Transverse colon (tissue), 4 donors: ENCODE results near the gene CD33.

ENCODE experiments used
- CTCF ChIP-seq, 5 experiments: fragments of 200-600 bp in 3 of 5; fragments of 450-650 bp in 2 of 5; sonication (generic) in 3 of 5; IDR thresholded peaks; 1 replicate in 2 of 5; 2 replicates in 3 of 5; pipeline ENCODE4 v1.5.1; 2016 to 2017; ENCODE audit warnings: antibody characterized with exemption in 5 of 5, inconsistent platforms in 3 of 5, mild to moderate bottlenecking in 2 of 5, moderate library complexity in 1 of 5
- POLR2A ChIP-seq: fragments of 450-650 bp; IDR thresholded peaks from one replicate; pipeline ENCODE4 v1.6.1; 2016; ENCODE audit warnings: antibody characterized with exemption, mild to moderate bottlenecking, moderate library complexity
- POLR2AphosphoS5 ChIP-seq, 3 donors: sonication (generic); formaldehyde crosslinking; IDR thresholded peaks; one replicate each; pipeline ENCODE4 v1.6.1; 2016; ENCODE audit warnings: antibody characterized with exemption in 3 of 3

GRCh38 chr19:51220996-51221395 lies 3.9 kb upstream of the CD33 start:
- no peak for TF ChIP-seq POLR2AphosphoS5 (IDR thresholded peaks at IDR 0.05)
- TF ChIP-seq CTCF (IDR thresholded peaks at IDR 0.05), result no peak
- no peak for TF ChIP-seq POLR2A
